Astrocyte (in vitro differentiated cells and primary cell): ENCODE results near the gene AGO4. TPM values are rescaled to one million over a fixed set of nuclear protein-coding genes. Genes with fewer than 3 reads are reported as not detected.
"Not testable (repeated sequence)": the region's sequence is repeated elsewhere in the genome, so short reads cannot be mapped to it uniquely, and the experiment has no call there.

Source experiments
- DNase-seq: peaks from one replicate; pipeline ENCODE4 v3.0.0-alpha.2; 2010; ENCODE audit warnings: low read depth
- FAIRE-seq: peaks from 2 replicates; lab custom pipeline; 2011; peaks lifted over from hg19 to GRCh38; lab: Jason Lieb, UNC
- H2AFZ ChIP-seq: 2 replicates; pipeline ENCODE4 v1.6.0; 2012; ENCODE audit warnings: low read depth, low read length, inconsistent platforms
- H3K27ac ChIP-seq: 2 replicates; pipeline ENCODE4 v1.5.1; 2011; ENCODE audit warnings: low read depth, low read length, inconsistent platforms
- H3K27me3 ChIP-seq: 2 replicates; pipeline ENCODE4 v1.6.0; 2011; ENCODE audit warnings: low read length, inconsistent platforms; ENCODE audit not compliant: insufficient read depth
- H3K36me3 ChIP-seq: 2 replicates; pipeline ENCODE4 v1.5.1; 2011; ENCODE audit warnings: low read length, inconsistent platforms; ENCODE audit not compliant: insufficient read depth
- H3K4me1 ChIP-seq: 2 replicates; pipeline ENCODE4 v1.5.1; 2011; ENCODE audit warnings: low read length, inconsistent platforms; ENCODE audit not compliant: insufficient read depth
- H3K4me2 ChIP-seq: 2 replicates; pipeline ENCODE4 v1.6.0; 2012; ENCODE audit warnings: low read length, inconsistent platforms
- H3K4me3 ChIP-seq: 2 replicates; pipeline ENCODE4 v1.5.1; 2011; ENCODE audit warnings: low read depth, mild to moderate bottlenecking, low read length, inconsistent platforms; ENCODE audit not compliant: insufficient read depth
- H3K79me2 ChIP-seq: 2 replicates; pipeline ENCODE4 v1.6.0; 2012; ENCODE audit warnings: mild to moderate bottlenecking, low read length, inconsistent platforms; ENCODE audit not compliant: insufficient read depth
- H3K9ac ChIP-seq: 2 replicates; pipeline ENCODE4 v1.6.0; 2012; ENCODE audit warnings: mild to moderate bottlenecking, low read length, inconsistent platforms
- H3K9me3 ChIP-seq: 2 replicates; pipeline ENCODE4 v1.5.1; 2012; ENCODE audit warnings: low read depth, mild to moderate bottlenecking, low read length, inconsistent platforms; ENCODE audit not compliant: insufficient read depth
- H4K20me1 ChIP-seq: 2 replicates; pipeline ENCODE4 v1.6.0; 2012; ENCODE audit warnings: low read length, inconsistent platforms; ENCODE audit not compliant: insufficient read depth
- H3K27ac Mint-ChIP-seq: one replicate; pipeline ENCODE4 v1.8.0; 2021; ENCODE audit warnings: mild to moderate bottlenecking, mixed read lengths; ENCODE audit not compliant: unreplicated experiment
- H3K27me3 Mint-ChIP-seq: one replicate; pipeline ENCODE4 v1.8.0; 2021; ENCODE audit warnings: low read depth, mixed read lengths; ENCODE audit not compliant: unreplicated experiment
- H3K36me3 Mint-ChIP-seq: one replicate; pipeline ENCODE4 v1.8.0; 2021; ENCODE audit warnings: low read depth, mixed read lengths; ENCODE audit not compliant: unreplicated experiment
- H3K4me1 Mint-ChIP-seq: one replicate; pipeline ENCODE4 v1.8.0; 2021; ENCODE audit warnings: low read depth, mixed read lengths; ENCODE audit not compliant: unreplicated experiment
- H3K4me3 Mint-ChIP-seq: one replicate; pipeline ENCODE4 v1.8.0; 2021; ENCODE audit warnings: mild to moderate bottlenecking, moderate library complexity, mixed read lengths; ENCODE audit not compliant: unreplicated experiment
- H3K9me3 Mint-ChIP-seq: one replicate; pipeline ENCODE4 v1.8.0; 2021; ENCODE audit warnings: mild to moderate bottlenecking, mixed read lengths; ENCODE audit not compliant: unreplicated experiment
- EZH2 ChIP-seq: IDR thresholded peaks from 2 replicates; pipeline ENCODE4 v1.6.1; 2012; ENCODE audit warnings: mild to moderate bottlenecking, low read length, inconsistent platforms; ENCODE audit not compliant: insufficient read depth
- total RNA-seq: library from RNA; stranded (reverse); gene quantifications from 2 replicates; pipeline ENCODE4 v1.2.1, GENCODE V29; 2021
- TF ChIP-seq, protein P1 (sequence below): IDR thresholded peaks from 2 replicates; pipeline ENCODE4 v1.5.1; 2011; ENCODE audit warnings: low read depth, mild to moderate bottlenecking, inconsistent platforms, low read length, moderate library complexity; ENCODE audit not compliant: insufficient read depth

Gene AGO4
- total RNA-seq, 1 donor from 2014 or later, result 9.8 TPM

DNA sequence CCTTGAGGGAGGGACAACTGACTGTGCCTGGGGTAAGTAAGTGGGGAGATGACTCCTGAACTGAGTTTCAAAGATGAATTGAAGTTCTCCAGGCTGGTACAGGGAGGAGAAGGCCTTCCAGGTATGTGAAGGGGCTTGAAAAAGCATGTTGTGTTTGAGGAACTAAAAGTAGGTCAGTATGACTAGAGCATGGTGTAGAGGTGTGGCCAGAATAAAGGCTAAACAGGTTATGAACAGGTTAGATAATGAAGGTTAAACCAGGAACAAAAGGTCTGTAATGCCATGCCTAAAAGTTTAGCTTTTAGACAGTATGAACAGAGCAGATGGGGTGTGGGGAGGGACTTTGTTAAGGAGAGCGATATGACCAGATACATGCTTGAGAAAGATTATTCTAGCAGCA, 30.7 kb upstream of the AGO4 start:
- Mint-ChIP-seq H3K27me3 (peaks cover 9% of the 10 kb centered on the region), H3K27ac (no peak overlapping the region), H3K4me1 (no peaks in the 10 kb centered on the region), H3K9me3 (no peaks in the 10 kb centered on the region), H3K4me3 (no peak overlapping the region), H3K36me3 (no peaks in the 10 kb centered on the region)
- H3K4me2 ChIP-seq, result no peak overlapping the region
- FAIRE-seq, result no peak
- H2AFZ ChIP-seq, result no peak overlapping the region
- H3K4me3 ChIP-seq, result no peak overlapping the region
- no peak overlapping the region for H3K9ac ChIP-seq
- no peaks in the 10 kb centered on the region for H3K27me3 ChIP-seq
- no peak for DNase-seq
- H3K9me3 ChIP-seq, result no peaks in the 10 kb centered on the region
- no peak for TF ChIP-seq EZH2
- TF ChIP-seq, protein P1, sequence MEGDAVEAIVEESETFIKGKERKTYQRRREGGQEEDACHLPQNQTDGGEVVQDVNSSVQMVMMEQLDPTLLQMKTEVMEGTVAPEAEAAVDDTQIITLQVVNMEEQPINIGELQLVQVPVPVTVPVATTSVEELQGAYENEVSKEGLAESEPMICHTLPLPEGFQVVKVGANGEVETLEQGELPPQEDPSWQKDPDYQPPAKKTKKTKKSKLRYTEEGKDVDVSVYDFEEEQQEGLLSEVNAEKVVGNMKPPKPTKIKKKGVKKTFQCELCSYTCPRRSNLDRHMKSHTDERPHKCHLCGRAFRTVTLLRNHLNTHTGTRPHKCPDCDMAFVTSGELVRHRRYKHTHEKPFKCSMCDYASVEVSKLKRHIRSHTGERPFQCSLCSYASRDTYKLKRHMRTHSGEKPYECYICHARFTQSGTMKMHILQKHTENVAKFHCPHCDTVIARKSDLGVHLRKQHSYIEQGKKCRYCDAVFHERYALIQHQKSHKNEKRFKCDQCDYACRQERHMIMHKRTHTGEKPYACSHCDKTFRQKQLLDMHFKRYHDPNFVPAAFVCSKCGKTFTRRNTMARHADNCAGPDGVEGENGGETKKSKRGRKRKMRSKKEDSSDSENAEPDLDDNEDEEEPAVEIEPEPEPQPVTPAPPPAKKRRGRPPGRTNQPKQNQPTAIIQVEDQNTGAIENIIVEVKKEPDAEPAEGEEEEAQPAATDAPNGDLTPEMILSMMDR, result no peak
- H3K79me2 ChIP-seq, result no peaks in the 10 kb centered on the region
- no peak overlapping the region for H3K27ac ChIP-seq
- H3K4me1 ChIP-seq, result no peaks in the 10 kb centered on the region
- H4K20me1 ChIP-seq, result no peaks in the 10 kb centered on the region
- H3K36me3 ChIP-seq, result no peaks in the 10 kb centered on the region

DNA sequence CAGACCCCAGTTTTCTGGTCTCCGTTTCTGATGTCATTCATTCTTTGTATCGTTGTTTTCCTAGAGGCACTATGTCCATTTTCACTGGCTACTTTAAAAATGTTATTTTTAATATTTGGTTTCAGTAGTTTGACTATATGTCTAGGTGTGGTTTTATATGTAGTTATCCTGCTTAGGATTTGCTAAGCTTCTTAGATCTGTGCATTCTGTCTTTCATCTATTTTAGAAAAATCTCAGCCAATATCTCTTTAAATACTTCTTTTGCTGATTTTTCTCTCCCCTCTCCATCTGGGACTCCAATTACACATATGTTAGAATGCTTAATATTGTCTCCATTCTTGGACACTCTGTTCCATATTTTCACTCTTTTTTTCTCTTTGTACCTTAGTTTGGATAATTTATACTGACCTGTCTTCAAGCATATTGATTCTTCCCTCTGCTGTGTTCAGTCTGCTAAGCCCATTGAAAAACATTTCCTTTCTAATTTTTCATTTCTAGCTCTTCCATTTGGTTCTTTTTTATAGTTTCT, 24.7 kb upstream of the AGO4 start:
- H3K79me2 ChIP-seq, result no peaks in the 10 kb centered on the region
- H3K9ac ChIP-seq, result no peak overlapping the region
- FAIRE-seq (no peak), DNase-seq (no peak)
- H4K20me1 ChIP-seq, result no peaks in the 10 kb centered on the region
- no peak for TF ChIP-seq EZH2
- TF ChIP-seq, protein P1, result no peak
- Mint-ChIP-seq H3K27ac (no peak overlapping the region), H3K36me3 (peaks cover 1% of the 10 kb centered on the region), H3K4me3 (no peak overlapping the region), H3K4me1 (no peaks in the 10 kb centered on the region), H3K9me3 (no peaks in the 10 kb centered on the region), H3K27me3 (no peaks in the 10 kb centered on the region)
- no peak overlapping the region for H2AFZ ChIP-seq
- no peaks in the 10 kb centered on the region for H3K9me3 ChIP-seq
- H3K4me1 ChIP-seq, result no peaks in the 10 kb centered on the region
- no peaks in the 10 kb centered on the region for H3K27me3 ChIP-seq
- H3K36me3 ChIP-seq, result no peaks in the 10 kb centered on the region
- no peak overlapping the region for H3K4me3 ChIP-seq
- H3K4me2 ChIP-seq, result no peak overlapping the region
- no peak overlapping the region for H3K27ac ChIP-seq

DNA sequence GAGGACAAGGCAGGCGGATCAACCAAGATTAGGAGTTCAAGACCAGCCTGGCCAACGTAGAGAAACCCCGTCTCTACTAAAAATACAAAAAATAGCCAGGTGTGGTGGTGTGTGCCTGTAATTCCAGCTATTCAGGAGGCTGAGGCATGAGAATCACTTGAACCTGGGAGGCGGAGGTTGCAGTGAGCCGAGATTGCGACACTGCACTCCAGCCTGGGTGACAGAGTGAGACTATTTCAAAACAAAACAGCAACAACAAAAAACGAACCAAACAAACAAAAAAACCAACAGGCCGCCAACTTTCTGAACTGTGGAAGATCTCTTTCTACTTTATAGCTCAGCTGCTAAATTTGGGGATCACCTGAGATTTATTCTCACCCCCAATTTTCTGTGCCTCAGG, 23.5 kb upstream of the AGO4 start:
- not testable (repeated sequence) for H3K79me2 ChIP-seq, H3K27ac ChIP-seq, H3K27me3 Mint-ChIP-seq, H3K4me3 ChIP-seq, H3K4me1 Mint-ChIP-seq, H3K9me3 Mint-ChIP-seq, H3K4me3 Mint-ChIP-seq, H3K4me2 ChIP-seq, FAIRE-seq, H3K27me3 ChIP-seq, H3K9ac ChIP-seq, H3K27ac Mint-ChIP-seq, H3K36me3 Mint-ChIP-seq, H3K36me3 ChIP-seq, DNase-seq, H2AFZ ChIP-seq, H3K4me1 ChIP-seq, H4K20me1 ChIP-seq, H3K9me3 ChIP-seq
